PC-9 (cell line): ENCODE data around the gene TRPV5. TPM values are rescaled to one million over a fixed set of nuclear protein-coding genes. Genes with fewer than 3 reads are reported as not detected.

ENCODE experiments used
- BruUV-seq: library from RNA; stranded (reverse); fragments of 400-500 nt; replicated peaks from 2 replicates; lab custom pipeline; 2021; lab: Mats Ljungman, UMichigan
- CTCF ChIA-PET: fragments of 300-600 bp; sonication (Branson Sonifier 250); formaldehyde crosslinking; loops from one replicate; lab custom pipeline; 2022; ENCODE audit warnings: antibody characterized with exemption; lab: Charles Lee
- POLR2A ChIA-PET: fragments of 300-600 bp; sonication (Branson Sonifier 250); formaldehyde crosslinking; loops from one replicate; lab custom pipeline; 2022; ENCODE audit warnings: antibody characterized with exemption; ENCODE audit not compliant: unreplicated experiment; lab: Charles Lee
- DNase-seq, 2 experiments: peaks; one replicate each; pipeline versions ENCODE4 v3.0.0 to v3.0.0-alpha.2; 2015 to 2022; ENCODE audit warnings: mixed read lengths in 1 of 2
- H2AFZ ChIP-seq: fragments of 200-600 bp; sonication (generic); 2 replicates; pipeline ENCODE4 v1.8.1; 2017; ENCODE audit warnings: antibody characterized with exemption
- H3F3A ChIP-seq: fragments of 200-600 bp; sonication (generic); 2 replicates; pipeline ENCODE4 v1.8.1; 2017; ENCODE audit warnings: antibody characterized with exemption, mild to moderate bottlenecking, low read depth; ENCODE audit not compliant: insufficient read depth
- H3K27ac ChIP-seq: fragments of 200-600 bp; sonication (generic); 2 replicates; pipeline ENCODE4 v1.6.1; 2016; ENCODE audit warnings: mixed run types
- H3K27me3 ChIP-seq: fragments of 200-600 bp; sonication (generic); 2 replicates; pipeline ENCODE4 v1.6.1; 2016; ENCODE audit warnings: low read depth, mixed run types; ENCODE audit not compliant: insufficient read depth
- H3K36me3 ChIP-seq: fragments of 200-600 bp; sonication (generic); 2 replicates; pipeline ENCODE4 v1.6.1; 2016; ENCODE audit warnings: low read depth, mixed run types
- H3K4me1 ChIP-seq: fragments of 200-600 bp; sonication (generic); replicated peaks from 2 replicates; pipeline ENCODE4 v1.6.1; 2016; ENCODE audit warnings: mixed run types; ENCODE audit not compliant: insufficient read depth
- H3K4me2 ChIP-seq: fragments of 200-600 bp; sonication (generic); 2 replicates; pipeline ENCODE4 v1.6.1; 2017; ENCODE audit warnings: mixed run types
- H3K4me3 ChIP-seq: fragments of 200-600 bp; sonication (generic); 2 replicates; pipeline ENCODE4 v1.6.1; 2016; ENCODE audit warnings: mixed run types
- H3K79me2 ChIP-seq: fragments of 200-600 bp; sonication (generic); 2 replicates; pipeline ENCODE4 v1.6.1; 2017; ENCODE audit warnings: low read depth, mixed run types
- H3K9me2 ChIP-seq: fragments of 200-600 bp; sonication (generic); 2 replicates; pipeline ENCODE4 v1.8.1; 2017; ENCODE audit warnings: mild to moderate bottlenecking; ENCODE audit not compliant: insufficient read depth
- H3K9me3 ChIP-seq: fragments of 200-600 bp; sonication (generic); 2 replicates; pipeline ENCODE4 v1.8.1; 2016; ENCODE audit warnings: low read depth; ENCODE audit not compliant: insufficient read depth
- H4K20me1 ChIP-seq: fragments of 200-600 bp; sonication (generic); 2 replicates; pipeline ENCODE4 v1.8.1; 2017; ENCODE audit not compliant: insufficient read depth
- EZH2 ChIP-seq: fragments of 200-600 bp; sonication (generic); IDR thresholded peaks from 2 replicates; pipeline ENCODE4 v1.8.0; 2017; ENCODE audit warnings: antibody characterized with exemption, low read depth
- intact Hi-C: fragments of 100-400 bp; cut with micrococcal nuclease; formaldehyde crosslinking; loops from one replicate; pipeline ENCODE4 v1.10.0; 2022; ENCODE audit not compliant: unreplicated experiment
- total RNA-seq: library from RNA; stranded (reverse); gene quantifications from 2 replicates; pipeline ENCODE4 v1.2.3, GENCODE V29; 2021
- TF ChIP-seq, protein P1 (sequence below): fragments of 200-600 bp; sonication (generic); conservative IDR thresholded peaks from 2 replicates; pipeline ENCODE4 v1.6.1; 2017; ENCODE audit warnings: mixed run types, antibody characterized with exemption, mild to moderate bottlenecking, moderate library complexity

TRPV5 gene
- total RNA-seq, 1 experiment from 2014 or later, result not detected

DNA sequence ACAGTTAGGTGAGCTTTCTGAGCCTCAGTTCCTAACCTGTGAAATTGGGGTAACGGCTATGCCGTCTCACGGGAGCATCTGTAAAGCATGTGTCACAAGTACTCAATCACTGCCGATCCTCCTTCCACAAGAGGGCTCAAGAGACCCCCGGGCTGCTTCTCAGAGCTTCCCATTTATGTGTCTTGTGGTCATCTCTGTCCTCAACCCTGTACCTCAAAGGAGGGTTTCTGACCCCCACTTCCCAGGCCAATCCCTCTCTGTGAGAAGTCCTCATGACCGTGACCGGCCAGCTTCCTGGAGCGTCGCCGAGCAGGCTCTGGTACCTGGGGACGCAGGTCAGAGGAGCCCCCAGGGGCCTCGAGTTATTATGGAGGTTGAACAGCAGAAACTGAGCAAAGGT, 510 bp upstream of the TRPV5 start:
- no peaks in the 10 kb centered on the region for H3K79me2 ChIP-seq
- H3F3A ChIP-seq, result no peaks in the 10 kb centered on the region
- no peak for DNase-seq
- no peaks in the 10 kb centered on the region for H3K9me3 ChIP-seq
- no peak overlapping the region for H3K4me2 ChIP-seq
- H3K4me1 ChIP-seq, result no peaks in the 10 kb centered on the region
- intact Hi-C loops, result no loop called here
- no peaks in the 10 kb centered on the region for H3K36me3 ChIP-seq
- no peaks in the 10 kb centered on the region for H4K20me1 ChIP-seq
- no peak overlapping the region for H2AFZ ChIP-seq
- no peak overlapping the region for H3K27ac ChIP-seq
- BruUV-seq, result no TSS peak
- no peaks in the 10 kb centered on the region for H3K9me2 ChIP-seq
- TF ChIP-seq EZH2, result no peak
- TF ChIP-seq, protein P1, sequence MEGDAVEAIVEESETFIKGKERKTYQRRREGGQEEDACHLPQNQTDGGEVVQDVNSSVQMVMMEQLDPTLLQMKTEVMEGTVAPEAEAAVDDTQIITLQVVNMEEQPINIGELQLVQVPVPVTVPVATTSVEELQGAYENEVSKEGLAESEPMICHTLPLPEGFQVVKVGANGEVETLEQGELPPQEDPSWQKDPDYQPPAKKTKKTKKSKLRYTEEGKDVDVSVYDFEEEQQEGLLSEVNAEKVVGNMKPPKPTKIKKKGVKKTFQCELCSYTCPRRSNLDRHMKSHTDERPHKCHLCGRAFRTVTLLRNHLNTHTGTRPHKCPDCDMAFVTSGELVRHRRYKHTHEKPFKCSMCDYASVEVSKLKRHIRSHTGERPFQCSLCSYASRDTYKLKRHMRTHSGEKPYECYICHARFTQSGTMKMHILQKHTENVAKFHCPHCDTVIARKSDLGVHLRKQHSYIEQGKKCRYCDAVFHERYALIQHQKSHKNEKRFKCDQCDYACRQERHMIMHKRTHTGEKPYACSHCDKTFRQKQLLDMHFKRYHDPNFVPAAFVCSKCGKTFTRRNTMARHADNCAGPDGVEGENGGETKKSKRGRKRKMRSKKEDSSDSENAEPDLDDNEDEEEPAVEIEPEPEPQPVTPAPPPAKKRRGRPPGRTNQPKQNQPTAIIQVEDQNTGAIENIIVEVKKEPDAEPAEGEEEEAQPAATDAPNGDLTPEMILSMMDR, result no peak
- ChIA-PET CTCF (no interaction called here), POLR2A (no interaction called here)
- H3K27me3 ChIP-seq, result no peaks in the 10 kb centered on the region
- H3K4me3 ChIP-seq, result no peak overlapping the region

DNA sequence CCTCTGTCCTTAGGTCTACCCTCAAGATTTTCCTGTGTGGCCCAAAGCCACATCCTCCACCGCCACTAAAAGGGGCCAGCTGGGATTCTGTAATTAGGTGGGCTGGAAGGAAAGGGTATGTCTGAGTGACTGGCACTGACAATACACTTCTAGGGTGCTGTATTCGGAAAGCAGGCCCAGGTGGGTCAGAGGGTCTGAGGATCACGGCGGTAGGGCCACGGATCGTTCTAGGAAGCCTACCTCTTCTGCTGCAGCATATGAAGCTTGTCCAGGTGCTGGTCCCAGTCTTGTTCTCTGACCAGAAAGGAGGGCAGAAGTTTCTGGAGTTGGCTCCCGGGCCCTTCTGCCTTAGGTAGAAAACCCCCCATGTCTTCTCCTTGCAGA, 462 bp downstream of the TRPV5 start:
- H3K79me2 ChIP-seq, result no peaks in the 10 kb centered on the region
- no peaks in the 10 kb centered on the region for H3K27me3 ChIP-seq
- no peaks in the 10 kb centered on the region for H3K9me3 ChIP-seq
- H3K4me3 ChIP-seq, result no peak overlapping the region
- no TSS peak for BruUV-seq
- TF ChIP-seq EZH2, result no peak
- TF ChIP-seq, protein P1, result no peak
- POLR2A ChIA-PET, result no interaction called here
- intact Hi-C loops, result no loop called here
- no peak overlapping the region for H3K27ac ChIP-seq
- H3K36me3 ChIP-seq, result no peaks in the 10 kb centered on the region
- H3F3A ChIP-seq, result no peaks in the 10 kb centered on the region
- no peaks in the 10 kb centered on the region for H4K20me1 ChIP-seq
- CTCF ChIA-PET, result no interaction called here
- H3K4me1 ChIP-seq, result no peaks in the 10 kb centered on the region
- no peak for DNase-seq
- no peaks in the 10 kb centered on the region for H3K9me2 ChIP-seq
- H3K4me2 ChIP-seq, result no peak overlapping the region
- no peak overlapping the region for H2AFZ ChIP-seq

DNA sequence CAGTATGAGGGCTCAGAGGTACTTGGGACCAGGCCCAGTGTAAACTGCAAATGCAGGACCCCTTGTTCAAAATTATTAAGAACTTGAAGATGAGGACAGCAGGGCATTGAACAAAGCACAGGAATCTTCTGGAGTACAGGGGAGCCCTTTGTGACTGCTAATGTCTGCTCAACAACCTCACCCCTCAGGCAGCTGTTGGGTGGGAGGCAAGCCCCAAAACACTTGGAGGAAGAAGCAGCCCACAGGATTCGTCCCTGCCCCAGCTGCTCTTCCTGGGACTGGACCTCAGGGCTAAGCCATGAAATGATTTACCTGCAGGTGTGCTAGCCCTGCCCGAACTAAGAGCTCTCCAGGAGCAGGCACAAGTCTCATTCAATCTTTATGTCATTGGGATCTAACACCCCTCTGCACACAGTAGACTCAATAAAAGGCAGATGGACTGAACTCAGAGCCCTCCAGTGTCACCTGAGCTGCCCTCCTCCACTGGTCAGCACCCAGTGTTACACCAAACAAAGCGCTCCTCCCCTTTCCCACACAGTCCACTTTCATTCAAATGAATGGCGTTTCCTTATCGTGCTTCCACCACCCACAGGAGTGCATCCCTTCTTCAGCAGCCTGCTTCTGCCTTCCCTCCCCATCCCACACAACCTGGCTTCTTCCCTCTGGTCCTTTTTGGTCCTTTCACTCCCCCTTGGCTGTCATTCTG, 1.0 kb downstream of the TRPV5 start:
- POLR2A ChIA-PET, result no interaction called here
- Histone ChIP-seq H3F3A (no peaks in the 10 kb centered on the region), H4K20me1 (no peaks in the 10 kb centered on the region), H3K4me3 (no peak overlapping the region), H2AFZ (no peak overlapping the region), H3K27me3 (no peaks in the 10 kb centered on the region), H3K9me2 (no peaks in the 10 kb centered on the region), H3K27ac (no peak overlapping the region), H3K9me3 (no peaks in the 10 kb centered on the region), H3K4me2 (no peak overlapping the region), H3K4me1 (no peaks in the 10 kb centered on the region), H3K36me3 (no peaks in the 10 kb centered on the region), H3K79me2 (no peaks in the 10 kb centered on the region)
- BruUV-seq, result no TSS peak
- DNase-seq, result no peak
- intact Hi-C loops, result no loop called here
- CTCF ChIA-PET, result no interaction called here
- TF ChIP-seq, protein P1, result no peak
- TF ChIP-seq EZH2, result no peak
